Measurements from ENCODE around the gene CPTP. TPM values are rescaled to one million over a fixed set of nuclear protein-coding genes. Genes with fewer than 3 reads are reported as not detected.

Gene CPTP
- total RNA-seq, 2 donors from 2014 or later, result 35.6 to 64.1 TPM

- TF ChIP-seq CTCF (IDR thresholded peaks at IDR 0.05), result no peak
- Histone ChIP-seq H3K4me1 (peaks cover 0 to 26% of the 10 kb centered on the region in 2 donors), H3K4me3 (no peak overlapping the region), H3K9me3 (no peaks in the 10 kb centered on the region), H3K36me3 (peaks cover 32% of the 10 kb centered on the region), H3K27ac (no peak overlapping the region), H3K27me3 (no peaks in the 10 kb centered on the region)
- no peak for DNase-seq (ENCODE audit: low spot score)
Observed at GRCh38 chr1:1341549-1342021, 17.0 kb downstream of the CPTP start.

GRCh38 chr1:1342061-1342562, 17.5 kb downstream of the CPTP start:
- H3K4me3 ChIP-seq, result no peak overlapping the region
- H3K36me3 ChIP-seq, result peaks cover 30% of the 10 kb centered on the region
- TF ChIP-seq CTCF (IDR thresholded peaks at IDR 0.05), result no peak
- no peaks in the 10 kb centered on the region for H3K9me3 ChIP-seq
- no peak for DNase-seq (ENCODE audit: low spot score)
- H3K4me1 ChIP-seq, result peaks cover 0 to 31% of the 10 kb centered on the region in 2 donors
- H3K27me3 ChIP-seq, result no peaks in the 10 kb centered on the region
- no peak overlapping the region for H3K27ac ChIP-seq

GRCh38 chr1:1342584-1343115, 18.0 kb downstream of the CPTP start:
- no peak for DNase-seq (ENCODE audit: low spot score)
- Histone ChIP-seq H3K27ac (no peak overlapping the region), H3K36me3 (peaks cover 30% of the 10 kb centered on the region), H3K27me3 (no peaks in the 10 kb centered on the region), H3K4me1 (peaks cover 0 to 36% of the 10 kb centered on the region in 2 donors), H3K4me3 (no peak overlapping the region), H3K9me3 (no peaks in the 10 kb centered on the region)
- no peak for TF ChIP-seq CTCF (IDR thresholded peaks at IDR 0.05)

GRCh38 chr1:1343811-1344421, 19.3 kb downstream of the CPTP start:
- H3K4me3 ChIP-seq, result no peak overlapping the region
- peaks cover 17% of the 10 kb centered on the region for H3K36me3 ChIP-seq
- no peaks in the 10 kb centered on the region for H3K27me3 ChIP-seq
- no peaks in the 10 kb centered on the region for H3K9me3 ChIP-seq
- no peak overlapping the region for H3K27ac ChIP-seq
- H3K4me1 ChIP-seq, result peaks cover 0 to 46% of the 10 kb centered on the region in 2 donors
- no peak for DNase-seq (ENCODE audit: low spot score)
- no peak for TF ChIP-seq CTCF (IDR thresholded peaks at IDR 0.05)

GRCh38 chr1:1344655-1345361, 20.2 kb downstream of the CPTP start:
- no peak overlapping the region for H3K27ac ChIP-seq
- TF ChIP-seq CTCF (IDR thresholded peaks at IDR 0.05), result no peak
- H3K4me3 ChIP-seq, result no peak overlapping the region
- H3K36me3 ChIP-seq, result peaks cover 9% of the 10 kb centered on the region
- peaks cover 0 to 46% of the 10 kb centered on the region in 2 donors for H3K4me1 ChIP-seq
- H3K27me3 ChIP-seq, result no peaks in the 10 kb centered on the region
- DNase-seq (ENCODE audit: low spot score), result no peak
- no peaks in the 10 kb centered on the region for H3K9me3 ChIP-seq

Data from right atrium auricular region (tissue), 2 donors.